Stimulated activated CD4-positive, alpha-beta T cell treated with anti-CD3 and anti-CD28 coated beads, Interleukin-4, amount 100 ng/mL, for 48 hours (primary cell): ENCODE data around the gene ASTN2.

Experiments used
- DNase-seq, 2 donors: peaks; one replicate each; pipeline ENCODE4 v3.0.0-alpha.2; 2020; ENCODE audit warnings: low read depth in 2 of 2

The ASTN2 gene

DNA sequence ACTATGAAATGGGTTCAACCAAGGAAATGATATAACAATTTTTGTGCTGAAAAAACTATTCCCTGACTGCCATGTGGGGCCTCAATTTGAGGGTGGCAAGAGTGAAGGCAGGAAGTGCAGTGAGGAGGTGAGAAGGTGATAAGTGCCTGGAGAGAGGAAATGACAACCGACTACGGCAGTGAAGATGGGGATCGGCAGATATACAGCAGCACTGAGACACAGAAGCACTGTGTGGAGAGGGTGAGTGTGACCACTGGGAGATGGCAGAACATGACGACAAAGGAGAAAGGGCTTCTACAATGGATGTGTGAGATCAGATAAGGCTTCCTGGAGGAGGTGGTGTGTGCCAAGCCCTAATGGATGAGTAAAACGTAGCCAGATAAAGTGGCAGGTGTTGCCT lies 456.0 kb downstream of the ASTN2 start:
- no peak for DNase-seq

DNA sequence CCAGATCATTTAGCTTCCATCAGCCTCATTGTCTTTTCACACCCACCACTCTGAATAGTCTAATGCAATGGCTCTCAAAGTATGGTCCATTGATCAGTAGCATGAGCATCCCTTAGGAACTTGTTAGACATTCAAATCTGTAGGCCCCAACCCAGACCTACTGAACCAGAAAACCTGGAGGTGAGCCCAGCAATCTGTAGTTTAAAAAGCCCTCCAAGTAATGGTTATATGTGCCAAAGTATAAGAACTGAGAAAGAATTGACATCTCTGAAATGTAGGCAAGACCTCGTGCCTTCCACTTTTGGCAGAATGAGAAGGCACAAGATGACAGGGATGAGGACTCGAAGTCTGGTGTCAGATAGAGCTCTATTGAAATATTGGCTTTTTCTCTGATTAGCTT lies 460.1 kb downstream of the ASTN2 start:
- no peak for DNase-seq

DNA sequence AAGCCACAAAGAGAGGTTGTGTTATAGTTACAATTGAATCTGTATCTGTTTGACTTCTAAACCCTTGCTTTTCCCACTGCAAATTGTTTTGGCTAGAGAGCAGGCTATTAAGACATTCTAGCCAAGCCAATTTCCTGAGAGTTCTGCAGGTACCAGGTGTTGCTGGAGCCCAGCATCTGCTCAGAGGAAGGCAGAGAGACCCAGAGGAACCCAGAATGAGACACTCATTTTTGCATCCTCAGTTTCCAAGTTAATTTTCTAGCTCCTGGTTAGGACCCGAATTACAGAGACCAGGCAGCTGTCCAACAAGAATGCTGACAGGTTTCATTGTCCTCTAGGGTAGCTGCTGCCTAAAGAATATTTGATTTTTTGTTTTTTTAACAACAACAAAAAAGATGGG lies 461.6 kb downstream of the ASTN2 start:
- DNase-seq, result no peak

DNA sequence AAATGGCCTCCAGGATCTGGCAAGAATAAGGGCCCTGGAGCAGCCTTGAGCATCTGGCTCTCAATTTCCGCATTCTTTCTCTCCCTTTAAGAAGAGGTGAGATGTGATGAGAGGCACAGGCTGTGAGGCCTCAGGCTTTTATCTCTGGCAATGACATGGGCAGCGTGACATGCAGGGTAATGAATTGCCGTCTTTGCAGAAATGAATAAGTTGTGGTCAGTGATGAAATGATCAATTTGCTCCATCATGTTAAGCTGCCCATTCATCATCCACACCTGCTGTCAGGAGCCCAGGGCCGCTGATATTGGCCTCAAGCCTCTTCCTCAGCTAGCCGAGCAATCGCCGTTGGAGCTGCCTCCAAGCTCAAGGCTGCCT lies 462.4 kb downstream of the ASTN2 start:
- DNase-seq, result no peak

DNA sequence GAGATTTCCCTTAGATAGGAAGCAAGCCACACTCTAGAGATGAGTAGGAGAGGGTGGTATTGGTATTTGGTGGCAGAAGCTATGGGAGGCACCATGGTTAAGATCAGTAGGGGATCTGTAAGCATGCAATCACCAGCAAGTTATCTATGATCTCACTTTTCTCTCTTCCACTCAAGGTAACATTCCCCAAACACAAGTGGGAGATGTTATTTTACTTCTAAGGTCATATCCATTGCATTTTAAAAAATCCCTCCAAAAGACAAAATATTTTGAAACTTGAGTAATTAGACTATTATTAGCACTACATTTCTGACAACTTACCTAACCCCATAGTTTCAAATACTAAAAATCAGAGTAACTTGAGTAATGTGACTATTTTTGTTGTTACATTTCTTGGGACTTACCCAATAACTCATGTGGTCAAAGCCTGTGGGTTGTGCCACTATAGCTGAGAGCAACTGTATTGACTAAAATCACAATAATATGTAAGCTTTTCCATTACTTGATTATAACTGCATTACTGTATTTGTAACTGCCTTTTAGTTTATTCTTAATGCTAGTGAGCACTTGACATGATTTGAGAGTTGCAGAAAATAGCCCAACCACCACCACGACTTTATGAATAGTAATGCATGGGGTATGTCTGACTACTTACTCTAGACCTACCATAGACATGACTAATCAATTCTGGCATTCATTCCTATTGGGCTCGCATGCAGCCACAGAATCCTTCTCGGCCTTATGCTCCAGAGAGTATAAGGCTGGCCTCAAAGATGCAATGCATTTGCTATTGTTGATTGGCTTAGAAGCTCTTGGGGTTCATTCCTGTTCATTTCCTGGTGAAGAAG lies 463.0 kb downstream of the ASTN2 start:
- no peak for DNase-seq

DNA sequence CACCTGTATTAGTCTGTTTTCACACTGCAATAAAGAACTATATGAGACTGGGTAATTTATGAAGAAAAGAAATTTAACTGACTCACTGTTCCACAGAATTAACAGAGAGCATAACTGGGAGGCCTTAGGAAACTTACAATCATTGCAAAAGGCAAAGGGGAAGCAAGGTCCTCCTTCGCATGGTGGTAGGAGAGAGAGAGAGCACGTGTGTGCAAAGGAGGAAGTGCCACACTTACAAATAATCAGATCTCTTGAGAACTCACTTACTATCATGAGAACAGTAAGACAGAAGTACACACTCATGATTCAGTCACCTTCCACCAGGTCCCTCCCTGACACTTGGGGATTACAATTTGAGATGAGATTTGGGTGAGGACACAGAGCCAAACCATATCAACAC lies 469.0 kb downstream of the ASTN2 start:
- no peak for DNase-seq

DNA sequence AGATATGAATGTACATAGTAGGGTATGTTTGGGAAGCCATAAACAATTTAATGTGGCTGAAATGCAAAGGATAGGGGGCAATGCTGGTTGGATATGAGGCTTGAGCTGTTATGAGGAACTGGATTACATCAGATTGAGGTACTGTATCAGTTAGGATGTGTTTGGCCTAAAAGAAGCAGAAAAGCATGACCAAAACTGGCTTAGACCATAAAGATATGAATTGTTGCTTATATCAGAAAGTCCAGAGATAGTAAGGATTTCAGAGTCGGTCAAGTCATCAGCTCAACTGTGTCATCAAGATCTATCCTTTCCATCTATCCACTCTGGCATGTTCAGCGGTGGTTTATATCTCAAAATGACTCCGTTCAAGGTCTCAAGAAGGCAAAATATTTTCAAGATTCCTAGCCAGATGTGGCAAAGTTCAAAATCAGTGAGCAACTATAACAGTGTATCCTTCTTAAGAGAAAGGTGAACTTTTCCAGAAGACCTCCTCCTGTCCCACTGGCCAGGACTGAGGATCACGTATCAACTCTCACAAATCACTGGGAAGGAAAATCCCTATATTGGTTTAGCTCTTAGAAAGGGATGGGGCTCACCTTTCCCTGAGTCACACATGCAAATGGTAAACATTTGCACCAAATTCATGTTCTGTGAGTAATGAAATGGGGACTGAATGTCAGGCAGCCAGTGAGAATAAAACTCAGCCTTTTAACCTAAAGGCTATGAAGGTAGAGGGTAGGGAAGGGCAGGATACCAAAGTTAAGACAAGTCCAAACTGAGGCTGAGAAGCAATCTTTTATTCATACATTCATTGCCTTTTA lies 469.9 kb downstream of the ASTN2 start:
- DNase-seq, result no peak

DNA sequence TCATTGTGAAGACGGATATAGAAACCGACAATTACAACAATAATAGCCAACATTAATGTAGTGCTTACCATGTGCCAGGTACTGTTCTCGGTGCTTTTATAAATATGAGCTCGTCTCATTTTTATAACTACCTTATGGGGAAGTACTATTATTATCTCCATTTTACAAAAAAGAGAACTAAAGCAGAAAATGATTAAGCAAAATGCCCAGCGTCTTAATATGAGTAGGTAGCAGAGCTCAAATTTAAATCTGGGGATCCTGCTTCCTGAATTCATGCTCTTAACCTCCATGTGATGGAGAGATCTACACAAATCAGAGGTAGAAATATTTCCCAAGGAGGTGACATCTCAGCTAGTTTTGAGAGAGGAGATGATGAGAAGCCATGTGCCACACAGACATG lies 470.9 kb downstream of the ASTN2 start:
- no peak for DNase-seq

DNA sequence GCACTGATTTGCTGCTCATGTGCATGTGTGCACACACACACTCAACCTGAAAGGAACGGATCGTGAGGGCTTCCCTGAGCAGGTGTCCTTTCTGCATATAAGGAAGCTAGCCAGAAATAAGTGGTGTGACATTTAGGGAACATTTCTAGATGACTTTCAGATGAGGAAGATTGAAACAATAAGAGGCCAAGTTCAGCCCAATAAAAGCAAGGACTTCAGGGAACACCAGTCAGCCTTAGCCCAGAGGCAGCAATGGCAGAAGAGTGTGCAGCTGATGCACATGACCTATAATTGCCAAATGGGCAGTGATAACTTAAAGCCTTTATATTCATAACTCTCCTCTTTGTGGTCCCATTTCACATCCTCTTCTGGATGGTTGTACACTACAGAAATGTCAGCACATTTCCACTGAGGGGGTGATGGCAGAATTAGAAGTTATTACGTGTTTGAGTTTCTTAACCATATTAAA lies 472.2 kb downstream of the ASTN2 start:
- no peak for DNase-seq

DNA sequence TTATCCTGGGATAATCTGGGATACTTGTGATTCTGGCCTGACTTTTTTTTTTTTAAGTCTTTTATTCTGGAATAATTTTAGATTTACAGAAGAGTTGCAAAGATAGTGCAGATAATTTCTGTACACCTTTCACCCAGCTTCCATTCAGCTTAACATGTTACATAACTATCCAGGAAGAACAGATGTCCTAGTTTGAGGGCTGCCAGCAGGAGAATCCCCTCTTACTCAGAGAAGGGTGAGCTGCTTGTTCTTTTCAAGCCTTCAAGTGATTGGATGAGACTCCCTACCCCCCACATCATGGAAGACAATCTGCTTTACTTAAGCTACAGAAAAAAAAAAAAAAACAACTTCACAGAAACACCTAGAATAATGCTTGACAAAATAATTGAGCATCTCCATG lies 473.6 kb downstream of the ASTN2 start:
- DNase-seq, result no peak

DNA sequence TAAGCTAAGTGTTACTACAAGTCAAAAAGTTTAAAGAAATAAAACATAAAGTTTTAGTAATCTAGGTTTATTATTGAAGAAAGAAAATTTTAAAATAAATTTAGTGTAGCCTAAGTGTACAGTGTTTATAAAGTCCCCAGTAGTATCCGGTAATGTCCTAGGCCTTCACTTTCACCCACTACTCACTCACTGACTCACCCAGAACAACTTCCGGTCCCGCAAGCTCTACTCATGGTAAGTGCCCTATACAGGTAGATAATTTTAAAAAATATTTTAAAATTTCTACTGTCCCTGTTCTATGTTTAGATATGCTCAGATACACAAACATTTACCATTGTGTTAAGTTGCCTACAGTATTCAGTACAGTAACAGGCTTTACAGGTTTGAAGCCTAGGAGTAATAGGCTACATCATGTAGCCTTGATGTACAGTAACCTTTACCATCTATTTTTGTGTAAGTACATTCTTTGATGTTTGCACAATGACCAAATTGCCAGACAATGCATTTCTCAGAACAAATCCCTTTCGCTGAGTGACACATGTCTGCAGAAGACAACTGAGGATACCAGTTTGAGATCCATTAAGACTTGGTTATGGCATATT lies 474.1 kb downstream of the ASTN2 start:
- DNase-seq, result no peak

DNA sequence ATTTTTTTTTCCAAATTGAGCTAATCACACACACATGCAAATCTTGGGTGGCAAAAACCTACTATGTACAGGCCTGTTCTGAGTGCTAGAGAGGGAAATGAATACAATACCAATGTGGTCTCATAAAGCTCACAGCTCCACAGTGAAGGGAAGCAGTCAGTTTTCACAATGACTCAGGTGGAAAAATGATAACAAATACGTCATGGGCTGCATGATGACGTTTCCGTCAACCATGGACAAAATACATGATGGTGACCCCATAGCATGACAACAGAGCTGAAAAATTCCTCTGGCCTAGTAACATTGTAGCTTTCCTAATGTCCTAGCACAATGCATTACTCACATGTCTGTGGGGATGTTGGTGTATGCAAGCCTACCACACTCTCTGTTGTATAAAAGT lies 475.2 kb downstream of the ASTN2 start:
- no peak for DNase-seq

DNA sequence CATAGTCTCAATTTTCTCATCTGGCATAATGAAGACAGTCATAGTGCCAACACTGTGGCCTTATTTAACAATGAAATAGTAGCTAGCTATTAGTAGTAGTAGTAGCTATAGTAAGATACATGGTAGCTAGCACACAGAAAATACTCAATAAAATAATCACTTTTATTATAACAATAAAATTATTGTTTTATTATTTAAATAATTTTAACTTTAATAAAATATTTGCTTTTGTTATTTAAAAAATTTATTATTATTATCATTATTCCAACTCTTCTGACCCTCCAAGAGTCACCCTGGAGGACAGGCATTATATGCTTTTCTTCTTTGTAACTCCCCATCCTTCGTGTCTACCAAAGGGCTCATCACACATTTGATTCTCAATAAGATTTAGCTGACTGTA lies 475.7 kb downstream of the ASTN2 start:
- no peak for DNase-seq

DNA sequence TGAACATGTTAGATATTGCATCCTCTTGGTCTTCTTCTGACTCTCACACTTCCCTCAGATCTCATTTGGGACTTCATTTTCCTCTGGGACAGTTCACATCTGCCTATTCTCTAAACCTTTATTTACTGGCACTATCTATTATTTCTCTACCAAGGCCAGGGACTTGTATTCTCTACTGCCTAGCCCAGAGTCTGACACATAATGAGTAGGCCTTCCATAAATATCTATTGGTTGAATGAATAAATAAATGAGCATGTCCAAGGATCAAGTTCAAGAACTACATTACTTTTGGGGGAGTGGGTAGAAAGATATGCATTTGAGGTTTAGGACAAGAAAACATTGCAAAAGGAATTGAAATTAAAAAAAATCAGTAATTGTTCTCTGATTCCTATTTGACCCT lies 477.5 kb downstream of the ASTN2 start:
- no peak for DNase-seq

DNA sequence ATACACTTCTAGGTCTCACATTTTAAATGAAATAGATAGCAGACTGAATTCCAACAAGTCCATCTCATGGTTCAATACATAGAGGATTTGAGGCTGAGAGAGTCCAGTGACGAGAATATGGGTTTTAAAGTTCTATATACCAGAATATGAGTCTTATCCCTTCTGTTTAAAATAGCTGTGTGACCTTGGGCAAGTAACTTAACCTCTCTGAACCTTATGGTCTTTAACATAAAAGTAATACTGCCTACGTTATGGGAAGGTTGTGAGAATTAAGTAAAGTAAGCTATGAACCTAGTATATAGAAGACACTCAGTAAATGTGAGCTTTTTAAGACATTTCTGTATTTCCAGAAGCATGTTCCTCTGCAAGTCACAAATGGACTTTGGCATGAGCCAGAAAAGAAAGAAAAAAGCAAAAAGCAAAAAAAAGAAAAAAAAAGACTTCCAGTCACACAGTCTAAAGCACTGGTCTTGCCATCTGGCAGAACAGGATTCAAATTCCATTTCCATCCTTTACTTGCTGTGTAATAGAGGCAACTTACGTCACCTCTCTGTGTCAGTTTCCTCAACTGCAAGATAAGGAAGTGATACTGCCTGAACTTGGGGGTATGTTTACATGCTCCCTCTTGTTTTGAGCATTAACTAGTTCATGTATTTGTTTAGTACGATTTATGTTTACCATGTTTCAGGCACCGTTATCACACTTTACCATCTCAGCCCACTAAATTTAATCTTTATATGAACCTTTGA lies 479.5 kb downstream of the ASTN2 start:
- no peak for DNase-seq

DNA sequence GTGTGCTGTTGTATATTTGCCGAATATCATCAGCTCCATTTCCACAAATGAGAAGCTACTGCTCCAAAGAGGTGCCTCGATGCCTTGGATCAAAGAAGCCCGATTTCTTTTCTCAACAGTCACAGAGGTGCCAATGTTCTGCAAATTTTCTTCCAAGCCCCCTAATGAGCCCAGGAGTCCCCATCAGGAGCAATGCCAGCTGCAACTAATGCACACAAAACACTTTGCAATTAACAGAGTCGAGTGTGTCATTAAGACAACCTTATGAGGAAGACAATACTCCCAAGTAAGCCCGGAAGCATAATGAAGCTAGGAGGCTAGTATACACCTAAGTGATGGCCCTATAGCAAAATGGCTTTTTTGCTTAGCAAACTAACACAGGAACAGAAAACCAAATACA lies 480.7 kb downstream of the ASTN2 start:
- no peak for DNase-seq

DNA sequence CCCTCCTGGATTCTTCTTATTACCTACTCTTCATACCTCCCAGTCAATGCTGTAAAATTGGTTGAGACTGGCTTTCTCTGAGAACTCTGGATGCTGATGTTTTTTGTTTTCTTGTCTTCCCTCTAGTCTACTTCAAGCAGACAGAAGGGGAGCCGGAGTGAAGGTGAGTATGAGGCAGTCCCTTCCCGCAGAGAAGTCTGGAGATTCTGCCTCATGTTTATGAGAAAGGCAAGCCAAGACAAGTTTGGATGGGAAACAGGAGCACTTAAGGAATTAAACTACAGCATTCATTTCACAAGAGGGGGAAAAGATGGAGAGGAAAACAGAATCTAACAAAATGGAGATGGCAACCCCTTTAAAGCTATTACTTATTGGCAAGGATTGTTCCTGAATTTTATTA lies 481.6 kb downstream of the ASTN2 start:
- DNase-seq, result no peak

DNA sequence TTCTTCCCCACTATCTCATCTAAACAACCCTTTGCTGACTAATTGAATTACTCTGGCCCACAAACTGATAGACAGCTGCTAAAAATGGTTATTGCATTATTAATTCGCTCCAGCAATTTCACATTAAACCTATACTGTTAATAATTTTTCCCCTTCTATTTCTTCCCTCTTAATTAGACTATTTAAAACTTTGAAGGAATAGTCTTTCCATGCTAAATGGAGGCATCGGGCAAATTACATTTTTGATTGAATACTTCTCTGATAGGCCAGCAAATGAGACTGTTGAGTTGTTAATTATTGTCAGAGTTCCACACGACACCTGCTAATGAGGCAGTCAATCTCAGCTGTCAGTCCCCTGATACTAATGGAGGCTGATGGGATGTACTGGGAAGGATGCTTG lies 485.2 kb downstream of the ASTN2 start:
- no peak for DNase-seq

DNA sequence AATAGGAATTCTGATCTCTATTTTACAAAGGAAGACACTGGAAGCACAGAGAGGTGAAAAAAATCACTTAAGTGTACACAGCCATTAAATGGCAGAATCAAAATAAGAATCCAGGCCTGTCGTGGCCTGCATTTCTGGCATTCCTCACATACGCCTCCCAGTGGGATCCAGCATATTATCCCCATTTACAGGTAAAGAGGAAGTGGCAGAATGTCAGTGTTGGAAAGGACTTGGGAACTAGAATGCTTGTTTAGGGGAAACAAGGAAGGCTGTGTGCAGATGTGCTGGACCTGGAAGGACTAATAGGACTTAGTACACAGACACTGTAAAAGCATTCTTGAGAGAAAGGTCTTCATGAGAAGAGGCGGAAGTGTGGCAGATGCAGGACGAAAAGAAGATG lies 486.0 kb downstream of the ASTN2 start:
- DNase-seq, result no peak

DNA sequence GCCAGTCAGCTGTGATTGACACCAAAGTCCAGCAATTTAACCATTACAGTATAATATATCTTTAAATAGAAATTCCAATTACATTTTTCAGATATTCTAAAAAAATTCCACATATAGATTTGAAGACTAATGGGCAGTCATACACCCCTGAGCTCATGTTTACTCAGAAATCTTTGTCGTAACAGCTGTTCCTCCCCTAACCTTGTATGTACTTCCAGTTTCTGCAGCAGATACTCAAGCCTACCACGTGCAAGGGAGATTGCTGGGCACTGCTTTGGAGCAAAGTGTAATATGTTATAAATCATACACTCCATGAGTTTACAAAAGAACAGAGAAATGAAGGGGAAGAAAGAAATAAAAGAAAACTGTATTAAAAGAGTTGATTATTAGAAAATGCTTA lies 486.6 kb downstream of the ASTN2 start:
- DNase-seq, result no peak

DNA sequence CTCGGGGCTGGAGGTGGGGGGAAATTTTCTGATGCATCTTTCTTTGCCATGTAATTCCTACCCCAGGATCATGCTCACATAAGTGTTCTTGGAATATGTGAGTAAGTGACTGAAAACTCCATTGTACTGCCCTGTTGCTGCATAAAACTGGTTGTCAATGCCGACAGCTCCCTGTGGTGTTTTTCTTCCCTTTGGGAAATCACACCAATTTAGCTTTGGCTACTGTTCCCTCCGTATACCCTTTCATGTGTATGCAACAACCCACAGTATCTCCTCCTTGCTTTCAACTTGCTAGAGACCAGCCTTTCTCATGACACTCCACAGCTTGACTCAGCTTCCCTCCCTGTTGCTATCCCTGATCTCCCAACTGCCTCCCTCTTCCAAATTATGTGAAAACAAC lies 487.1 kb downstream of the ASTN2 start:
- DNase-seq, result no peak

DNA sequence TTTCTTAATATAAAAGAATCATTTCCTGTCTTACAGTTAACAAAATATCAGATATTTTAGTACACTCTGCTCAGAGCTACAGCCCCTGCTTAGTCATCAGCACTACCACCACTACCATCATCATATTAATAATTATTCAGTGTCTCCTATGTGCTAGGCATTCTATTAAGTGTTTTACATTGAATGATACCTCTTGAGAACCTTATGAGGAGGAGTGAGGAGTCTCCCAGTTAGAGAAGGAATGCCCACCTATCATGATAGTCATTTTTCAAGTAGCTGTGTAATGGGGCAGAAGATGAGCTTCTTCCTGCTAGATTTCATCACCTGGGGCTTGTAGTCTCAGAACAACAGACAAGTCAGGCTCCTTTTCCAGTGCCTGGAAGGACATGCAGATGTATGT lies 489.7 kb downstream of the ASTN2 start:
- no peak for DNase-seq
